Measurements from ENCODE around the gene LDLR.
A peak's percentile ranks its signal among the peaks of the same experiment; 100 is the strongest.
"Not testable (repeated sequence)": the region's sequence is repeated elsewhere in the genome, so short reads cannot be mapped to it uniquely, and the experiment has no call there.

The LDLR gene

DNA sequence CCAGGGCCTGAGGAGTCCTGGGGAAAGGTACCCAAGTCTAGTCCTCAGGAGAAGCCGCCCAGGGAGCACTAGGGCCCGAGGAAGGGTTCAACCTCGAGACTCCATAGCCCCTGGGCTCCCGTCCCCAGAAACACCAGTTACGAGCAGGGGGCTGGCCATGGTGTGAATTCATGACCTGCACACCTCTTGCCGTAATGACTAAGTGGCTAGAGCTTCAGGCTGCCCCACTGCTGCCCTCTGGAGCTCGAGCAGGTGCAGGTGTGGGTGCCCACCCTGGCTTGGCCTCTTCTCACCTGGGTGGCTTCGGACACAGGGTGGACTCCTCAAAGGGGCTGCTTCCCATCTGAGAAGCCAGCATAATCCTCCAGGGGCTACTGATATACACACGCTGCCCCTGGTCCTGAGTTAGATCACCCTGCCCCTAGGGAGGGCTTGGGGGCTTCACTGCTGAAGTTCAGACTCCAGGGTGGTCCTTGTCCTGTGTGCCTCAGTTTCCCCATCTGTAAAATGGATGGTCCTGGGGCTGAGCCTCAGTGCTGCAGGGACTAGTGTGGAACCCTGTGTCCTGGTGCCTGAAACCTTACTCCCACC is 52.8 kb downstream of the LDLR start:
- no peak for DNase-seq (ENCODE audit: low read depth)

- DNase-seq (ENCODE audit: low read depth), result no peak
Observed at GRCh38 chr19:11142528-11143171, 53.4 kb downstream of the LDLR start.

- DNase-seq (ENCODE audit: low read depth), result no peak
Observed at GRCh38 chr19:11145536-11145924, 56.3 kb downstream of the LDLR start.

GRCh38 chr19:11148001-11148400 is 58.7 kb downstream of the LDLR start:
- no peak for DNase-seq (ENCODE audit: low read depth)

GRCh38 chr19:11151181-11151580 is 61.9 kb downstream of the LDLR start:
- DNase-seq (ENCODE audit: low read depth), result no peak

GRCh38 chr19:11152318-11153062 is 63.2 kb downstream of the LDLR start:
- DNase-seq (ENCODE audit: low read depth), result no peak

GRCh38 chr19:11154683-11155047 is 65.4 kb downstream of the LDLR start:
- DNase-seq (ENCODE audit: low read depth), result no peak

DNA sequence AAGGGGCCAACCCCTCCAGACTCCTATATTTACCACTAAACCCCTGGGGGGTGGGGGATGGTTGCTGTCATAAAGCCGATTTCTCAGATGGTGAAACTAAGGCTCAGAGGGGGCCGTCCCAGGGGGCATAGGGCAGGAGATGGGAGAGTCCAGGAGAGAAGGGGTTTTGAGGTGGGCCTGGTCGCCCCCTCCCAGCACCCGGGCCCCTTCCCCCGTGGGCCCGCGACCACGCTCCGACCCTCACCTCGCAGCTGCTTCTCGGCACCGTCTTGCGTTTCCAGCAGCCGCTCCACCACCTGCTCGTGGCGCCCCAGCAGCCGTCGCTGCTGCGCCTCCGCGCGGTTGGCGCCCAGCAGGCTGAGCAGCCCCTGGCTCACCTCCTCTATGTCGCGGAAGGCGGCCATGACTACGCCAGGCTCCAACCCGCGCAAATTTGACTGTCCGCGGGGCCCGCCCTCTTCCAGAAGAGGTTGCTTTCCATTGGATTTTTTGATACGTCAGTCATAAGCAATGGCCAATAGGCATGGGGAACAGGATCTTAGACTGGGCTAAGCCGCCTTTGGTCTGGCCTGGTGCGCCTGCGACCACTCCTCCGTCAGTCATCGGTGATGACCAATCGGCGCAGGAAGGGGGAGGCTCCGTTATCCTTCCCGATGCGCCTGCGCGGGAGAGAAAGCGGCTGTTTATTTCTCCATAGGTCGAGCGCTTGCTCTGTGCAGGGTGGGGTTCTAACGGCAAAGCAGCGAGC is 66.3 kb downstream of the LDLR start, which contains the start of gene SPC24:
Gene SPC24 (minus strand): TSS at position 410 of the 748 bp plus-strand sequence. CDS start 6 bp downstream, at position 404.
- DNase-seq (ENCODE audit: low read depth), result peak; percentile 80

- DNase-seq (ENCODE audit: low read depth), result no peak
Observed at GRCh38 chr19:11159598-11160439, 70.6 kb downstream of the LDLR start.

- not testable (repeated sequence) for DNase-seq (ENCODE audit: low read depth)
Observed at GRCh38 chr19:11160440-11160768, 71.1 kb downstream of the LDLR start.

DNA sequence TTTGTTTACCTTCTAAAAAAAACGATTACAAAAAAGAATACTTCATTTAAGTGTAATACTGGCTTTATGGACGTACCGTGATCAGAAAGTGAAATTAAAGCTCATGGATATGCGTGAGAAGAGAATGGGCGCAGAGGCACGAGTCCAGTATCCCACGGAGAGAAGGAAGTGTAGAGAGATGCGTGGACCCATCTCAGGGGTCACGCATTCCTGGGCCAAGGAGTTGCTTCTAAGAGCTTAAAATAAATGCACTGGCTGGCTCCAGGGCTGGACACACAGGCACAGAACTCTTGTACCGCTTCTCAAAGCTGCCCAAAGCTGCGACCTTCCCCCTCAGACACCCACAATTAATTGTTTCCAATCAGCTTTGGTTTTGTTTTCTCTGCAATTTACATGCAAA is 75.0 kb downstream of the LDLR start:
- DNase-seq (ENCODE audit: low read depth), result no peak

GRCh38 chr19:11164879-11165406 is 75.7 kb downstream of the LDLR start:
- DNase-seq (ENCODE audit: low read depth), result no peak

DNA sequence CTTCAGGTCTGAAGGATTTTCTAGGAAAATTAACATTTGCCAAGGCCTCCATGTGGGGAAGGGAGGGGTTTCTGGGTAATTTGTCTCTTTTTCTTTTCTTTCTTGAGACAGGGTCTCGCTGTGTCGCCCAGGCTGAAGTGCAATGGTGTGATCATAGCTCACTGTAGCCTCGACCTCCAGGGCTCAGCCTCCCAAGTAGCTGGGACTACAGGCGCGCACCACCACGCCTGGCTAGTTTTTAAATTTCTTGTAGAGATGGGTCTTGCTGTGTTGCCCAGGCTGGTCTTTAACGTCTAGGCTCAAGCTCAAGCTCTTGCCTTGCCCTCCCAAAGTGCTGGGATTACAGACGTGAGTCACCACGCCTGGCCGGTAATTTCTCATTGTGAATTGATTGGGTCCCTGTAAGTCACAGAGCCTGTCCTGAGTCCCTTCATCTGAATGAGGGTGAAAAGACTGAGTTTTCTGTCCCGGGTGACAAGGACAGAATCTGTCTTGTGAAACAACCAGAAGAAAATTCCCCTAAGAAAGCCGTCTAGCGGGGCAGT is 76.3 kb downstream of the LDLR start:
- DNase-seq (ENCODE audit: low read depth), result no peak

DNA sequence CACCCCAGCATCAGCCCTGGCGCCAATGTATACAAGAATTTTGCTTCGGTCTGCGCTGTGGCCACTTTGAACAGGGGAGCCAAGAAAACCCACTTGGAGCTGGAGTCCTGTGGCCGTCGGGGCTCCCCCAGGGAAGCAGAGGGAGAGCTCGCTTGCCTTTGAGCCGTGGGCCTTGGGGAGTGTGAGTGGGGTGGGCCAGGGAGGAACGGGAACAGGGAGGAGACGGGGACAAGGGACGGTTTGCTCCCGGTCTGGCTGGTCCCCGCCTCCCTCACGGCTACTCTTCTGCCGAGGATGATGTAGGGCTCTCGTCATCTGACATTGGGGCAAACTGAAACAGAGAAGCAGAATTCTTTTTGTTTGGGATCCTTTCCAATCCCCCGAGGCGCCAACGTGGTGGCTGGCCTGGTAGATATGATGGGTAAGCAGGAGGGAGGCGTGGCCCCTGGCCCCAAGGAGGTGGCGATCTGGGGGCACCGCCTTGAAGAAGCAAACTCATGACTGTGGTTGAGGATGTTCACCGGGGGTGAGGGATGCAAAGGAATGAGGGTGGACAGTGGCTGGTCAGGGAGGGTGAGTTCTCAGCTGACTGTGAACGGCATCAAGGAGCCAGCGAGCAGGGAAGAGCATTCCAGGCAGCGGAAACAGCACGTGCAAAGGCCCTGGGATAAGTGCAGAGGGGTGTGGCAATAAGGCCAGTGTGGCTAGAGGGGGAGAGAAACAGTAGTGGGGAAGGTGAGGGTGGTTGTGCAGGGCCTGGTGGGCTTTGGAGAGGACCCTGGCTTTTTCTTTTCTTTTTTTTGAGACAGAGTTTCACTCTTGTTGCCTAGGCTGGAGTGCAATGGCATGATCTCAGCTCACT is 77.2 kb downstream of the LDLR start:
- DNase-seq (ENCODE audit: low read depth), result no peak

DNA sequence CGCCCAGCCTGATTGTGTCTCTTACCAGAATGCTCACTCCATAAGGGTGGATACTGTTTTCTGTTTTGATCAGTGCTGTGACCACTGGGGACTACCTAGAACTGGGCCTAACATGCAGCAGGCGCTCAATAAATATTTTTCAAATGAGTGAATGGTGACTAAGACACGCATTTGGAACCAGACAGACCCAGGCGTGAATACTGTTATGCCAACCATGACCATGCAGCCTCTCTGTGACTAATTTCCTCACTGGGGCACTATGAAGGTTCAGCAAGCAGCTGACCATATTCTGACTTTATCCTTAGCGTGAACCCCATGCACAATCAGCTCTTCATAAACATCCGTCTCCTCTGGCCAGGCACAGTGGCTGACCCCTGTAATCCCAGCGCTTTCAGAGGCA is 79.3 kb downstream of the LDLR start:
- no peak for DNase-seq (ENCODE audit: low read depth)

DNA sequence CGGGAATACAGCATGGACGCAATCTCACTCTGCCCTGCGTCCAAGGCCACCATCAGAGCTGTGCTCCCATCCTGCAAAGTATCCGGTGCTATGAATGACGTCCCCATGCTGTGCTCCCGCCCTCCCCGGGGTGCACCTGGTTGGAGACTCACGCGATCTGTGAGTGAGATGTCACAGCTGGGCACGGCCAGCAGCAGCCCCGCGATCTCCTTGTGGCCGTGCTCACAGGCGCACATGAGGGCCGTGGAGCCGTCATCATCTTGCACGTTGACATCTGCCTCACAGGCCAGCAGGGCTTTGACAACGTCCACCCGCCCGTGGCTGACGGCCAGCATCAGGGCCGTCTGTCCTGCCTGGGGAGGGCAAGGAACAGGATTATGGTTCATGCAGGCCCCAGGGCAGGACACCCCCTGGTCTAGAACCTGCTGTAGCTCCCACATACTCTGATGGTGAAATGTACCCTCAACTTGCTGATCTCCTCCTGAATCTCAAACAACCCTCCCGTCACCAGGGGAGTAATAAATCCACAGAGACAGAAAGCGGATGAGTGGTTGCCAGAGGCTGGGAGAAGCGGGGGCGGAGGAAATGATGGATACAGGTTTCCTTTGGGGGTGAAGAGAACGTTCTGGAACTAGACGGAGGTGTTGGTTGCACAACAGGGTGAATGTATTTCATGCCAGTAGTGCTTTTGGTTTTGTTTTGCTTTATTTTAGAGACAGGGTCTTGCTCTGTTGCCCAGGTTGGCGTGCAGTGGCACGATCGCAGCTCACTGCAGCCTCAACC is 80.8 kb downstream of the LDLR start:
- no peak for DNase-seq (ENCODE audit: low read depth)

DNA sequence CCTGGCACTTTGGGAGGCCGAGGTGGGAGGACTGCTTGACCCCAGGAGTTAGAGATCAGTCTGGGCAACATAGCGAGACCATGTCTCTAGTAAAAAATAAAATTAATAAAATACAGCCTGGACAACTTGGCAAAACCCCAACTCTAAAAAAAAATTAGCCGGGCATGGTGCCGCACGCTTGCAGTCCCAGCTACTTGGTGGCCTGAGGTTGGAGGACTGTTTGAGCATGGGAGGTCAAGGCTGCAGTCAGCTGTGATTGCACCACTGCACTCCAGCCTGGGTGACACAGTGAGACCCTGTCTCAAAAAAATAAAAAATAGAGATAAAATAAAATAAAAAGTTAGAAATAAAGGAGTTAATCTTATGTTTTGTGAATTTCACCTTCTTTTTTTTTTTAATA is 81.9 kb downstream of the LDLR start:
- DNase-seq (ENCODE audit: low read depth), result no peak

GRCh38 chr19:11172576-11172975 is 83.3 kb downstream of the LDLR start:
- DNase-seq (ENCODE audit: low read depth), result no peak

DNA sequence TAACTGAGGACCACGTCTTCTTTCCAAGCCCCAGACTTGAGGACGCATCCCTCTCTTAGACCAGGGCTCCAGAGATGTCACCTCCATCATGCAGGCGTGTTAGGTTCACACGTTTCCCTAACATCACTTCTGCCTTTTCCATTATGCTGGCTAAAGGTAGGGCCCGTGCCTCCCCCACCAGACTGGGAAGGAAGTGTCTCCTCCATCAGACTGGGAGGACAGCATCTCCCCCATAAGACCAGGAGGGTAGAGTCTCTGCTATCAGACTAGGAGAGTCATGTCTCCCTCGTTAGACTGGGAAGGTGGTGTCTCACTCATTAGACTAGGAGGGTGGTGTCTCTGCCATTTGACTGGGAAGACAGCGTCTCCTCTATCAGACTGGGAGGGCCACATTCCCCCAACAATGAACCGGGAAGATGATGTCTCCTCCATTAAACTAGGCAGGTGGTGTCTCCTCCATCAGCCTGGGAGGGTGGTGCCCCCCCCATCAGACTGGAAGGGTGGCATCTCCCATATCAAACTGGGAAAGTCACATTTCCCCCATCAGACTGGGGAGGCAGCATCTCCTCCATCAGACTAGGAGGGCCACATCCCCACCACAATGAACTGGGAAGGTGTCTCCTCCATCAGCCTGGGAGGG is 84.4 kb downstream of the LDLR start:
- DNase-seq (ENCODE audit: low read depth), result no peak
